AG04450 (cell line): ENCODE measurements around the gene TRIM40. TPM values are rescaled to one million over a fixed set of nuclear protein-coding genes. Genes with fewer than 3 reads are reported as not detected.

ENCODE experiments used
- CTCF ChIA-PET: fragments of 300-600, 350-600 bp; formaldehyde crosslinking; extraction: SDS; loops from one replicate; lab custom pipeline; 2022; ENCODE audit warnings: antibody characterized with exemption, inconsistent platforms; lab: Charles Lee
- POLR2A ChIA-PET: fragments of 350-600 bp; formaldehyde crosslinking; extraction: SDS; loops from one replicate; lab custom pipeline; 2021; ENCODE audit warnings: antibody characterized with exemption, inconsistent platforms; lab: Yijun Ruan, JAX
- DNase-seq: peaks from one replicate; pipeline ENCODE4 v3.0.0-alpha.2; 2011; ENCODE audit warnings: low read depth, low spot score
- H3K27ac ChIP-seq: one replicate; pipeline ENCODE4 v1.5.1; 2012; ENCODE audit warnings: low read depth, low read length, control low read depth
- H3K27me3 ChIP-seq: one replicate; pipeline ENCODE4 v1.6.0; 2012; ENCODE audit warnings: low read length; ENCODE audit not compliant: control insufficient read depth, insufficient read depth
- H3K4me3 ChIP-seq: 2 replicates; pipeline ENCODE4 v1.5.1; 2011; ENCODE audit warnings: mild to moderate bottlenecking, low read depth, low read length, control low read depth
- H3K9me3 ChIP-seq: 2 replicates; pipeline ENCODE4 v1.5.1; 2012; ENCODE audit warnings: low read length; ENCODE audit not compliant: control insufficient read depth, insufficient read depth
- polyA plus RNA-seq: library from polyadenylated mRNA; depleted of rRNA; stranded (reverse); fragments of >200 nt; gene quantifications from 2 replicates; pipeline ENCODE4 v1.2.3, GENCODE V29; 2011
- TF ChIP-seq, protein P1 (sequence below): IDR thresholded peaks from 2 replicates; pipeline ENCODE4 v1.5.1; 2011; ENCODE audit warnings: low read depth, low read length, control low read depth, inconsistent platforms

The TRIM40 gene
- polyA plus RNA-seq, 1 experiment, result not detected

DNA sequence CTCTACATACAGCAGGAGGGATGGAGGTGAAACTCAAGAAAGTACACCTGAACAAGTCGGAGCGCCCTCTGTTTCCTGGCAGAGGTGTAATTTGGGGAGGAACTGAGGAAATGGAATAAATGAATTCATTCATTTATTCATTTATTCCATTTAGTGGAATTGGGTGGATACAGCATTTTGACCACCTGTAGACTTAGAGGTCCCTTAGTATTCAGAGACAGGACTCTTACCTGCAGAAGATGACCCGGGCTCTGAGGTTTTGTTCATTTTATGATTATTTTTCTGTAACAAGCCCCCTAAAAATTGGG lies 32.1 kb upstream of the TRIM40 start:
- no peaks in the 10 kb centered on the region for H3K9me3 ChIP-seq
- TF ChIP-seq, protein P1, sequence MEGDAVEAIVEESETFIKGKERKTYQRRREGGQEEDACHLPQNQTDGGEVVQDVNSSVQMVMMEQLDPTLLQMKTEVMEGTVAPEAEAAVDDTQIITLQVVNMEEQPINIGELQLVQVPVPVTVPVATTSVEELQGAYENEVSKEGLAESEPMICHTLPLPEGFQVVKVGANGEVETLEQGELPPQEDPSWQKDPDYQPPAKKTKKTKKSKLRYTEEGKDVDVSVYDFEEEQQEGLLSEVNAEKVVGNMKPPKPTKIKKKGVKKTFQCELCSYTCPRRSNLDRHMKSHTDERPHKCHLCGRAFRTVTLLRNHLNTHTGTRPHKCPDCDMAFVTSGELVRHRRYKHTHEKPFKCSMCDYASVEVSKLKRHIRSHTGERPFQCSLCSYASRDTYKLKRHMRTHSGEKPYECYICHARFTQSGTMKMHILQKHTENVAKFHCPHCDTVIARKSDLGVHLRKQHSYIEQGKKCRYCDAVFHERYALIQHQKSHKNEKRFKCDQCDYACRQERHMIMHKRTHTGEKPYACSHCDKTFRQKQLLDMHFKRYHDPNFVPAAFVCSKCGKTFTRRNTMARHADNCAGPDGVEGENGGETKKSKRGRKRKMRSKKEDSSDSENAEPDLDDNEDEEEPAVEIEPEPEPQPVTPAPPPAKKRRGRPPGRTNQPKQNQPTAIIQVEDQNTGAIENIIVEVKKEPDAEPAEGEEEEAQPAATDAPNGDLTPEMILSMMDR, result no peak
- peak overlapping the region; percentile 58; the same call in 1 of the 2 replicates for H3K4me3 ChIP-seq
- H3K27me3 ChIP-seq, result peaks cover 44% of the 10 kb centered on the region
- no peak for DNase-seq
- CTCF ChIA-PET, result interaction anchor here (0.6 to 6.8 kb wide), 23 partner anchors 8 to 470 kb away, joined by 3 to 236 read pairs (median 4); partner anchors contain the start of gene GABBR1
- POLR2A ChIA-PET, result interaction anchor here (0.6 to 1.3 kb wide), 3 partner anchors 21 to 43 kb away, joined by 3 to 6 read pairs (median 6); partner anchors contain the start of gene POLR1H
- H3K27ac ChIP-seq, result no peak overlapping the region

DNA sequence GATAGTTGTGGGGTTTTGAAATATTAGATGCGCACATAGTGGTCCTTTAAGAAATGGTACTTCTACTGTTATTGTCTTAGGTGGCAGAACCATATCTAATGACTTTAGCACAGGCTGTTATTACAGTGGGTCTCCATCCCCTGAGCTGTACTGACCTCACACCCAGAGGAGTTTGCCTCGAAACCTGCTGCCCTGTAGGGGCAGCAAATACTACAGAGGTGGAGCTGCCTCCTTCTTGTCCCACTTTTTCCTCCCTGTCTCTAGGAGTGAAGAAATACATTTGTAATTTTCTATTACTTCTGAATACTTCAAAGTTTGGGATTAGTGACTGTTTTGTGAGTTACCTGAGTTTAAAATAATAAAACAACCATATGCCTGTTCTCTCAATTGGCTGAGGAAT lies 31.3 kb upstream of the TRIM40 start:
- H3K4me3 ChIP-seq, result no peak overlapping the region
- DNase-seq, result no peak
- H3K27ac ChIP-seq, result no peak overlapping the region
- peaks cover 36% of the 10 kb centered on the region for H3K27me3 ChIP-seq
- CTCF ChIA-PET, result interaction anchor here (1.3 to 6.8 kb wide), 8 partner anchors 7 to 257 kb away, joined by 3 to 236 read pairs (median 8); no protein-coding TSS in a partner anchor
- POLR2A ChIA-PET, result no interaction called here
- TF ChIP-seq, protein P1, result no peak
- H3K9me3 ChIP-seq, result no peaks in the 10 kb centered on the region

DNA sequence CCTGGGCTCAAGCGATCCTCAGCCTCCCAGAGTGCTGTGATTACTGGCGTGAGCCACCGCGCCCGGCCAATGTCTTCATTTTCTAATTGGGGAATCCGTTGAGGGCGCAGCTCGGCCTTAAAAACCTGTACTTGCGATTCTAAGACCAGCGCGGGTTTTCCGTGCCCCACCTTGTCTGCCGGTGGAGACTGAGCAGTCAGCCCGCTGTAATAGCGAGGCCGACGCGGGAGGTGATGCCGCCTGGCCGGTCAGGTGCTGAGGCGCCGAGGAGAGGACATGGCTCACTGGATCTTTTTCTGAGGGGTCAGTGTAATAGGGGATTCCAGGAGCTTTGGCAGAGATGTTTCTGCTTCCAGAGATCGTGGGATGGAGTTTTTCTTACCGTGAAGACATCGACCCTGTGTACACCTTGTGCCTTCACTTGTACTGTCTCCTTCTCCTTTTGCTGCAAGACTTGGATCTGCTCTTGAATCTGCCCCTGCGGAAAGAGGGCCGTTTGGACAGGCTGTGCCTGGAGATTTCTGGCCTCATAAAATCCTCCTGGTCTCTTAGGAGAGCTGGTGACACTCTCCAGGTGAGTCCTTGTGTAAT lies 24.6 kb upstream of the TRIM40 start:
- CTCF ChIA-PET, result interaction anchor here (1.0 kb wide), 2 partner anchors 8 to 20 kb away, joined by 4 to 6 read pairs; no protein-coding TSS in a partner anchor
- DNase-seq, result no peak

DNA sequence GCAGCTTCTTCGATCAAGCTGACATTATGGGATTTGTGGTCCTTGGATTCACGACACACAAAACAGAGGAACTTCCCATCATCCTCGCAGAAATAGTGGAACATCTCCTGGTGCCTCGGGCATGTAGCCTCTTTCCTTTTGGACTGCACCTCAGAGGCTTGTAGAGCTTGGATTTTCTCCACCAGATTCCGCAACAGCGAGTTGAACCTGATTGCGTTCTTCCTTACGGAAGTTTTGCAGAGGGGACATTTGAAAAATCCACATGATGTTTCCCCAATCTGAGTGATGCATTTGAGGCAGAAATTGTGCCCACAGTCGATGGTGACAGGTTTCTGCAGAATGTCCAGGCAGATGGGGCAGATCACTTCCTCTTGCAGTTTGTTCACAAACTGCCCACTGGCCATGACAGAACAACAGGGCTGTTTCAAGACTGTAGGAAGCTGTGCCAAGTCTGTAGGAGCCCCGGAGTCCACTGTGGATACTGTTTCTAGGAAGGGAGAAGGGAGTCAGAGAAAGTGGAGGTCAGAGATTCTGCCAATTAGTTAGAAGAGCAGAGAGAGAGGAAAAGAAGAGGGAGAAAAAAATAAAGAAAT lies 23.4 kb upstream of the TRIM40 start:
- ChIA-PET POLR2A (no interaction called here), CTCF (interaction anchor here (0.7 to 4.6 kb wide), 4 partner anchors 9 to 19 kb away, joined by 3 to 27 read pairs (median 5); no protein-coding TSS in a partner anchor)
- Histone ChIP-seq H3K9me3 (no peaks in the 10 kb centered on the region), H3K27ac (no peak overlapping the region), H3K4me3 (no peak overlapping the region), H3K27me3 (peaks cover 26% of the 10 kb centered on the region)
- DNase-seq, result no peak
- TF ChIP-seq, protein P1, result no peak

More for the DNA sequence above, 24.6 kb upstream of the TRIM40 start:
- H3K9me3 ChIP-seq, result no peaks in the 10 kb centered on the region
- POLR2A ChIA-PET, result no interaction called here
- no peak overlapping the region for H3K27ac ChIP-seq
- H3K4me3 ChIP-seq, result no peak overlapping the region
- H3K27me3 ChIP-seq, result peaks cover 26% of the 10 kb centered on the region
- TF ChIP-seq, protein P1, result no peak
